Stimulated activated naive CD4-positive, alpha-beta T cell treated with Interleukin-2 at 50 U/mL for 16 hours (primary cell): Measurements from ENCODE around the gene TBL3.
"Not testable (repeated sequence)": the region's sequence is repeated elsewhere in the genome, so short reads cannot be mapped to it uniquely, and the experiment has no call there.

Experiments
- DNase-seq: peaks from one replicate; lab custom pipeline; 2025; lab: John Stamatoyannopoulos, UW

Gene TBL3

DNA sequence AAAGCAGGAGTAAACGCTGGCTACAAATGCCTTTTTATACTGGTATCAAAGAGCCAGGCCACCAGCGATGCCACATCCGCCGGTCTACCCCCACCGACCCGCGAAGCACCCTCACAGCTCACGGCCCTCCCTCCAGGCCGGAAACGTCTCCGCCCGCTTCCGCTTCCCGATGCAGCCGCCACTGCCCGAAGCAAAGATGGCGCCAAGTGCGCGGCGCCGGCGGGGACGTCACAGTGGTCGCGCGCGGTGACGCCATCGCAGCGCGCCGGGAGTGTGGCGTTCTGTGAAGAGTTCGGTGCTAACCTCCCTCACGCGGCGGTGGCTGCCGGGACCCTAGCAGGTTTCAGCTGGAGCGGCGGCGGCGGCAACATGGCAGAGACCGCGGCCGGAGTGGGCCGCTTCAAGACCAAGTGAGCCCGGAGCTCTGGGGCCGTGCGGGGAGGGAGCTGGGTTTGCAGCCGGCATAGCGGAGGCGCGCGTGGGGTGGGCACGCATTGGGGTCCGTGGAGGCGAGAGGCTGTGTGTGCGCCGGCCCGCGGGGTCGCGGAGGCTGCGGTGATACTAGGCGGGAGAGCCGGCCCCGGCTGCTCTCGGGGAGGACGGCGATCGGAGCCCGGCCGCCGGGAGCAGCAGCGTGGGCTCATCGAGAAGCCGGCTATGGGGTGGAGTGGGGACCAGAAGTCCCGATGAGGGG is at the start of gene TBL3:
Gene TBL3, plus strand, starts transcription at position 258 of the 694 bp plus-strand sequence. Its CDS starts 112 bp downstream, at position 370.
- DNase-seq = peak; percentile 94

DNA sequence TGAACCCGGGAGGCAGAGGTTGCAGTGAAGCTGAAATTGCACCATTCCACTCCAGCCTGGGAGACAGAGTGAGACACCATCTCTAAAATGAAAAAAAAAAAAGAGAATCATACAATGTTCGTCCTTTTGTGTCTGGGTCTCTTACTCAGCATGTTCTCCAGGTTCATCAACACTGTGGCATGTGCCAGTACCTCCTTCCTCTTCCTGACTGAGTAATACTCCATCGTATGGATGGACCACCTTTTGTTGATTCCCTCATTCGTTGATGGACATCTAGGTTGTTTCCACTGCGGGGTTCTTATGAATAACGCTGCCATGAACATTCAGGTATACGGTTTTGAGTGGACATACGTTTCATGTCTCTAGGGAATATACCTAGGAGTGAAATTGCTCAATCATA is 49.5 kb upstream of the TBL3 start:
- DNase-seq = no peak

DNA sequence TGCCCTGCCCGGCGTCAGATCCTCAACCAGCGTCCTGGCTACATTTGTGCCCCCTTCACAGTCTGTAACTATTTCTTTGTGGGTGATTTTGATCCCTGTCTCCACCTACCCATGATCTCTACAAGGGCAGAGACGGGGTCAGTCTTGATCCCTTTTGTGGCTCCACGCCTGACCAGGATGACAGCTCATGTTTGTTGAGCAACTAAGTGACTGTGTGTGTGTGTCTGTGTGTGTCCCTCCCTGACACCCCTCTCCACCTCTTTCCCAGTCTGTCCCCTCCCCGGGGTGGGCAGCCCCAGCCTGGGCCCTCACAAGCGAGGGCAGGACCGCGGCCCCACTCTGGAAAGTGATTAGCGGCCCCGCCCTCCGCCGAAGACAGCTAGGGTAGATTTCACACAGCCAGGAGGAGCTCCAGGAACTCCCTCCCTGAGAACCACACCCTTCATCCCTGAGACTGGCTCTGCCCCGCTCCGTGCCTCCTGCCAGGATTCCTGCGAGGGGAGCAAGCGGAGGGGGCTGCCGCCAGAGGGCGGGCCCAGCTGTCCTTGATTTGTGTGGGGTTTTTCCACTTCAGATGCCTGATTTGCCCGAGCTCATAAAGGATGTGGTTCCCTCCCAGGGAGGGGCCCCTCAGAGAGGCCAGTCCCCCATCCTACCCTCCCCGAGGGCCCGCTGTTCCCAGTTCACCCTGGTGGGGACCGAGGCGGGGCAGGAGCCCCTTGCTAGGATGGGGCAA is 48.4 kb upstream of the TBL3 start:
- DNase-seq = no peak

DNA sequence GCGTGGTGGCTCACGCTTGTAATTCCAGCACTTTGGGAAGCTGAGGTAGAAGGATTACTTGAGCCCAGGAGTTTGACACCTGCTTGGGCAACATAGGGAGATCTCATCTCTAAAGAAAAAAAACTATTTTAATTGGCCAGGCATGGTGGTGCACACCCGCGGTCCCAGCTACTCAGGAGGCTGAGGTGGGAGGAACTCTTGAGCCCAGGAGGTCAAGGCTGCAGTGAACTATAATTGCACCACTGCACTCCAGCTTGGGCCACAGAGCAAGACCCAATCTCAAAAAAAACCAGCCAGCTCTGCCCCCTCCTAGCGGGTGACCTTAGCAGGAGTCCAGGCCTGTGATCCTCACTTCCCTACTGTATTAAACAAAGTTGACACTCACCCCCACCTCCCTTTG is 47.8 kb upstream of the TBL3 start:
- DNase-seq = no peak

DNA sequence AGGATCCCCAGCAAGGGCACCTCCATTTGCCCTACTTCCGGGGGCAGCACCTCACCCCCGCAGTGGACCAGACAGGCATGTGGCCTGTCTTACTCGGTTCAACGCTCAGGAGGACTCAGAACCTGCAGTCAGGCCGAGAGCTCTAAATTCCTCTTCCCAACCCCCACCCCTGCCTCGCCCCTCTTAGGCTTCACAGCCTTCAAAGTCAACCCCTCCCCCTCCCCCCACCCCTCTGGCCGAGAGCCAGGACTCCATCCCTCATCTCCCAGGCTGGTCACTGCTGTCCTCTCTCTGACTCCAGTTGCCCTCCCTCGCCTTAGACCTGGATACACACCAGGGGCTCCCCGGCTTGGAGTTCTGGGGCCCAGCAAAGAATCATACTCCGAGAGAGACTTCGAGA is 45.6 kb upstream of the TBL3 start:
- no peak for DNase-seq

DNA sequence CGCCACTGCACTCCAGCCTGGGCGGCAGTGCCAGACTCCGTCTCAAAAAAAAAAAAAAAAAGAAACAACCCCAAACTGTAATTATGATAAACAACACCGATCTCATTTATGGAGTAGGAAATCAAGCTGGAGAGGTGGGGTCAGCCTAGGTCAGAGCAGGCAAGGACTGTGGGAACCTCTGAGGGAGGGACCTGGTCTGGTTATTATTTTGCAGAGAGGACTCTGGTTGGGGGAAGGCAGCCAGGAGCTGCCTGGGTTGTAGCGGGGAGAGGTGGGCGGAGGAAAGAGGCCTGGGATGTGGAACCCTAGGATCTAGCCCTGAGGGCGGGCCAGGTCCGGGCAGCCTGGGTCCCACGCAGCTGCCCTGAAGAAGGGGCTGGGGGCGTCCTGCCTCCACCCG is 42.7 kb upstream of the TBL3 start:
- no peak for DNase-seq

DNA sequence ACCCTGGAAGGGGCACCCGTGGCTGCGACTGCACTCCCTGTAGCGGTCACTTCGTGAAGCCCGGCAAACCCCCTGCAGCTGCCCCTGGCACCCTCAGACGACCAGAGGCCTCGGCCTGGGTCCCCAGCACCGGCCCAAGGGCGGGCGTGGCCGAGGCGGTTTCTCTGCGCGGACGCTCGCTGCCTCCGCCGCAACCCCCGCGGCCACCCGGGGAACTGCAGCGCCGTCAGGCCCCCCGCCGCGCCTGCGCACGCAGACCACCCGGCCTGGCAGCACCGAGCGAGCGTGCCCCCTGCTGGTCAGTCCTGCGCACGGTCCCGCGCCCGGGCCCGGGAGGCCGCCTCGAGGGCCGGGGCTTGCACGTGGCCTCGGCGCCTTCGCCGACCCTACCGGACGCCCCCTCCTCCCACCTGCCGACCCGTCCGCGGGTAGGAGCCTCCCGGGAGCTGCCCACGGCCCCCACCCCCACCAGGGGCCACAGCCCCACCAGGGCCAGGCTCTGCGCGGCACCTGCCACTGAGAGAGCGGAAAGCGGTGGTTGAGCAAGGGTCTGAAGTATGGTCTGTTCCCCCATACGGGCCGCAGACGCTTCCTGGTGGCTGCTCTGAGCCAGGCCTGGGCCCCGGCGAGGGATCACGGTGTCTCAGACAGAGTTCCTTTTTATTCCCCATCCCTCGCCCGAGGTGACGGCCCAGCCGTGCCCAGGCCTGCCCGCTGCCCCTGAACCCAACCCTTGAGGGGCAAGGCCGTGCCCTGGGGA is 42.1 kb upstream of the TBL3 start:
- DNase-seq = peak; percentile 86

DNA sequence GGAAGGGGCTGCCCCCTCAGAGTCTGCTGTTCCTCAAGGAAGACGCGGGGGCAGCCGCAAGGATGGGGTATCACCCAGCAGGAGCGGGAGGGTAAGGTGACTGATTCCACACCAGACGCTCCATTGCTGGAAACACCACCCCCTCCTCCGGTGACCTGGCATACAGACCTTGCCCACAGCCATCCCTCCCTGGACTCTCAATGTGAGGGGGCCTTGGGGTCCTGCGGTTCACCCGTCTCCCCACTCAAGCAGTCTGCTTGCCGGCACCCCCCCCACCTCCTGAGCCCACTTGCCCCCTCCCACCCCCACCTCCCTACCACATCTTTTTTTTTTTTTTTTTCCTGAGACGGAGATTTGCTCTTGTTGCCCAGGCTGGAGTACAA is 41.5 kb upstream of the TBL3 start:
- no peak for DNase-seq

DNA sequence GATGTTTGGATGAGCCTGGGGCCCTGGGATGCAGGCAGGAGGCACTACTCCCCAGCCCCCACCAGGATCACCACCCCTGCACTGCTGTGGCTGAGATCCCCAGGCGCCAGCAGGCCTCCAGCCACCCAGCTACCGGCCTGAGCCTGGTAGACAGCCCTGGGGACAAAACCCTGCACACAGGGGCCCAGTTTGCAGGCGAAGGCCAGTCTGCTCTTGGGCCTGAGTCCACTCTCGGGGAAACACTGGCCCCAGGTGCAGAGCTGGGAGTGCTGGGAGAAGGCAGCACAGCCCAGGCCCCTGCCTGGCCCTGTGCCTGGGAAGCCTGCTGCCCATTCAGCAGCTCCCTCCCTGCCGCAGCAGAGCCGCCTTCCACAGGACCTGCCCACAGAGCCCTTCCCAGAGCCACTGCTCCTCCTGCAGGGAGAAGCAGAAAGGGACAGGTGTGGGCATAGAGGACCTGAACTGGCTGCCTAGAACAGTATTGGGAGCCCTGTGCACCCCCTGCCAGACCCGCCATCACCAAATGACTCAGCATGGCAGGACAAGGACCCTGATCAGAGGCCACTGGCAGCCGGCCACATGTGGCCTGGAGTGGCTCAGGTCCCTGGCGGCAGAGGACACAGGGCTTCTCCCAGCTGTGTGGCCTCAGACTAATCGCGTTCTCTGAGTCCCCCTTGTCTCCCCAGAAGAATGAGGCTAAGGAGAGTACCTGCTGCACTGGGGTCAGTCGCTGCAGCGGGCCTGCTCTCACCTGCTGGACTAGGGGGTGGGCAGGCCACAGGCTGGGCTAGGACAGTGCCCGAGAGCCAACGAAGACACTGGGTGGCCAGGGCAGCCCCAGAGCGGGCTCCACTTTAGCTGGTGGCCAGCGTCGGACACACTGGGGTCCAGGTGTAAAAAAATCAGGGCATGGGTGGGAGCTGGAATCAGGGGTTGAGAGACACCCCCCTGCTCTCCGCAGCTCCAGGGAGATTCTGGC is 39.5 kb upstream of the TBL3 start:
- no peak for DNase-seq

DNA sequence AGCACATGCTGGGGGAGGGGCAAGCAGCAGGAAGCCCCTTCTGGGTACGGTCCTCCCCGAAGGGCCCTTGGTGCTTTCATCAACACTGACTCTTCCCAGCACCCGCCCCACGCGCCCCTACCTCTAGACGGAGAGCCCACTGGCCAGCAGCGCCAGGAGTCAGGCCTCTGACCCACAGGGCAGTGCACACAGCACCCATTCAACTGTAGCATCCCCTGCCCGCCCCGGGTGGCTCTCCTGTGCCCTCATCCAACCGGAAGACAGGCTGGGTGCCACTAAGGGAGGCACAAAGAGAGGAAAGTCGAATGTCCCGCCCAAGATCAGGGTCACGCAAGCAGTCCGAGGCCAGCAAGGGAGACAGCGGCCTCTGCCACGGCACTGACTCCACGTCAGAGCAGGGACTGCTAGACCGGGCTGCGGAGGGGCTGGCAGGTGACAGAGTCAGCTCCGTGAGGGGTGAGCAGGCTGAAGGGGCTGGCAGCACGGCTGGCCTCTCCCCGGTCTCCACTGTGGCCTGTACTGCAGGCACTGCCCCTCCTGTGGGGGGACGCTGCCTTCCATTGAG is 38.7 kb upstream of the TBL3 start:
- no peak for DNase-seq

DNA sequence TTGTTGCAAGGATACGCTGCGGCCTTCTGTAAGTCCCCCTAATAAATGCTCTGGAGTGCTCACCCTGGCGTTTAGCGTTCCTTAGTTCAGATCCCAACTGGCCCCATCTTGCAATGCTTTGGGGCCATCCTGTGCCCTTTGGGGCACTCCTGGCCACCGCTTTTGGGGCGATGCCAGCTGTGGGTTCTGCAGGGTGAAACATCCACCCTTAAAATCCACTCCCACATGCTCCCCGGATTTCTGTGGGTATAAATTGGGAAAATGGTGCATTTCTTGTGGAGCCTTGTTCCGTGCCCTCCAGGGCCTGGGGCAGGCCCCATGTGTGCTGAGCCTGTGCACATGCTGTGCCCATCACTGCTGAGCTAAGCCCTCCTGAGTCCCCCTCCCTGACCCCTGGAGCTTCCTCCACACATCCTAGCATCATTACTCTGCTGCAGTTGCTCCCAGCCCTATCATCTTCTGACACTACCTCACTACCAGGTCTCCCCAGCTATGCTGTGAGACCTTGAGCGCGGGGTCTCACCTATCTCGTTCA is 34.8 kb upstream of the TBL3 start:
- DNase-seq = no peak

DNA sequence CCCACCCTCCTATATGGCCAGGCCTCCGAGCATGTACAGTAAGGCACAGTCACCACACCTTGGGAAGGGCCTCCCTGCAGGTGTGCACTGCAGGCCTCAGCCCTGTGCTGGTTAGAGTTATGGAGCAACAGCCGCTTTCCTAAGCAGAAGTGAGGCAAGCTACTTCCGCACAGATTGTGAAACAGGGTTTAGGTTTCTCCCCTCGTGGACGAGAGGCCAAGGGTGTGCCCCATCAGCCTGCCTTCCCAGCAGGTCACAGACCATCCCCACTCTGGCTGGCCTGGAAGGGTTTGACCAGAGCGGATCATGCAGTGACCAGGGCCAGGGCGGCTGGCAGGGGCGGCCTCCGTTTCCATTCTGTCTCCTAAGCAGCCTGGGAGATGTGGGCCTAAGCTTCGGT is 33.5 kb upstream of the TBL3 start:
- DNase-seq = no peak

DNA sequence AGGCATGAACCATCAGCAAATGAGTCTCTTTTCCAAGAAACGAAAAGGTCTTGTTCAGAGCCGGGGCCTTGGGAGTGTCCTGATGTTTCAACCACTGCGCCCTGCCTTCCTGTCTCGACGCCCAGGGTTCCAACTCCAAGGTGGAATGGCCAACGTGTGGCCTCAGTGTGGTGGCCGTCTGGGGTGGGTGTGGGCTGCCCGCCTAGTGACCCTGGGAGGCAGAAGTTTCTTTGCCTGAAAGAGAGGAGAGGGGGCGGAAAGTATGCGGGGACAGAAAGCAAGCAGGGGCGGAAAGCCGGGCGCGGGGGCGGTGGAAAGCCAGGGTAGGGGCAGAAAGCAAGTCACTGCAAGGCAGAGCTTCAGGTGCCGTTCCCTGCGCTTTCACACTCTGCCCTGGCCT is 32.9 kb upstream of the TBL3 start:
- DNase-seq = no peak

DNA sequence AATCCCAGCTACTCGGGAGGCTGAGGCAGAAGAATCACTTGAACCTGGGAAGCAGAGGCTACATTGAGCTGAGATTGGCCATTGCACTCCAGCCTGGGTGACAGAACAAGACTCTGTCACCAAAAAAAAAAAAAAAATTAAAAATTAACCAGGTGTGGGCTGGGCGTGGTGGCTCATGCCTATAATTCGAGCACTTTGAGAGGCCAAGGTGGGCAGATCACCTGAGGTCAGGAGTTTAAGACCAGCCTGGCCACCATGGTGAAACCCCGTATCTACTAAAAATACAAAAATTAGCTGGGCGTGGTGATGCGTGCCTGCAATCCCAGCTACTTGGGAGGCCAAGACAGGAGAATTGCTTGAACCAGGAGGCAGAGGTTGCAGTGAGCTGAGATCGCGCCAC is 32.0 kb upstream of the TBL3 start:
- DNase-seq = not testable (repeated sequence)

DNA sequence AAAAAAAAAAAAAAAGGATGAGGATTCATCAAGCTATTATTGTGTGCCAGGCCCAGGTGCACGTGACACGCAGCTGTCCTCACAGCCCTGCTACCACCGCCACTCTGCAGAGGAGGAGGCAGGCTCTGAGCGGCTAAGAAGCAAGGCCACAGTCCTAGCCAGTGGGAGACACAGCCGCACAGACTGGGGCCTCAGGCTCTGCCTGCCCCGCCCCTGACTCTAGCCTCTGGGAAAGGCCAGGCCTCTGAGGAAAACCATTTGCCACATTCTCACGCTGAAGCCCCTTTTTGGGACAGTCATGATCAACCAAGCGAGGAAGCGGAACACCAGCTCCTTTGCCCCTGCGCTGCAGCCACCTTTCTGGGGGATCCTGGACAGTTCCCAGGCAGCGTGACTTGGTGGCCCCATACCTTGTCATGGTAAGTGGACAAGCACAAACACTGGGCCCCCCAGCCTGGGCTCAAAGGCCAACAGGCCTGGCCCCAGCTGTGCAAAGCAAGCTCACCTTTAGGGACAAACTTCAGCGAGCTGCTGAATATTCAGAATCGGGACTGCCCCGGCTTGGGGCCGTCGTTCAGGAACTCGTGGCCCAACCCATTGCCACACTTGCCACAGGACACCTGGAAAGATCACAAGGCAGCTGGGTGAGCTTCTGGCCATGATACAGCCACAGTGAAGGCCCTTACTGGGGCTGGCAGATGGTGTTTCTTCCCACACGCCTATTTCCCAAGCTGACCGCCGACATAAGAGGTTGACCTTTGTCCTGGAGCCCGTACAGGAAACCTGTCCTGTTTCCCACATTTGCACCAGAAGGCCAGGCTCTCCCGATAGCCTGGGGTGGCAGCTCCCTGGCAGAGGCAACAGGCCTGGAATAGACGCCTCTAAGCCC is 31.3 kb upstream of the TBL3 start:
- DNase-seq = no peak

DNA sequence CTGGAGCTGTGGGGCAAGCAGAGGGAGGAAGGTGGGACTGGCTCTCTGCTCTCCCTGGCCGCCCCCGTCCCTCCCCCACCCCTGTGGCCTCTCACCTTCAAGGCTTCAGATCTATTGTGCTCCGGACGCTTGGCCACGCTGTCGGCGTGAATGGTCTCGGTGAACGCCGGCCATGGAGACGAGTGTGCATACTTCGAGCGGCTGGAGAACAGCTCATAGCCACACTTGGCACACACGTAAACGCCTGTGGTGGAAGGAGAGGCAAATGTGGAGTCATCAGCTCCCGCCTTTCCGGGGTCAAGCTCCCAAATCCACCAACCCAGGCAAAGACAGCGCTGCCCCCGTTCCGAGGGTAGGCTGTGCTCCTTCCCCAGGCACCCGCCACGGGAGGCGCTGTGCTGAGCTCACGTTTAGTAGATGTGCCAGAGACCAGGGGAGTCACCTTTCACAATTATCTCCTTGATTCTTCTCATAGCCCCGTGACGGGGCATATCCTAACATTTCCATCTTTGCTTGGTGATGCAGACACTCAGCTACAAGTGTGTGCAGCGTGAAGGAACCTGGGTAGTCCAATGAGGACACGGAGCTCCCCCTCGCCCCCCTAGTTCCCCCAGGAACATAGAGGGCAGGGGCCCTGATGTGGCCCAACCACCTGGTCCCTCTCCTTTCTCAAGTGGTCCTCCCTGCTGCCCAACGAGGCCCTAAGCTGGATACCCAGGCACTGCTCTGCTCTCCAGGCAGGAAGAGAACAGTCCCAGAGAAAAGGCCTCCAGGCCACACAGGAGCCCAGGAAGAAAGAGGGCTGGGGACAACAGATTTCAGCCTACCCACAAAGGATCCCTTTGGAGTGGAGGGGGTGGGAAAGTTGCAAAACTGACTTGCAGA is 30.4 kb upstream of the TBL3 start:
- no peak for DNase-seq

DNA sequence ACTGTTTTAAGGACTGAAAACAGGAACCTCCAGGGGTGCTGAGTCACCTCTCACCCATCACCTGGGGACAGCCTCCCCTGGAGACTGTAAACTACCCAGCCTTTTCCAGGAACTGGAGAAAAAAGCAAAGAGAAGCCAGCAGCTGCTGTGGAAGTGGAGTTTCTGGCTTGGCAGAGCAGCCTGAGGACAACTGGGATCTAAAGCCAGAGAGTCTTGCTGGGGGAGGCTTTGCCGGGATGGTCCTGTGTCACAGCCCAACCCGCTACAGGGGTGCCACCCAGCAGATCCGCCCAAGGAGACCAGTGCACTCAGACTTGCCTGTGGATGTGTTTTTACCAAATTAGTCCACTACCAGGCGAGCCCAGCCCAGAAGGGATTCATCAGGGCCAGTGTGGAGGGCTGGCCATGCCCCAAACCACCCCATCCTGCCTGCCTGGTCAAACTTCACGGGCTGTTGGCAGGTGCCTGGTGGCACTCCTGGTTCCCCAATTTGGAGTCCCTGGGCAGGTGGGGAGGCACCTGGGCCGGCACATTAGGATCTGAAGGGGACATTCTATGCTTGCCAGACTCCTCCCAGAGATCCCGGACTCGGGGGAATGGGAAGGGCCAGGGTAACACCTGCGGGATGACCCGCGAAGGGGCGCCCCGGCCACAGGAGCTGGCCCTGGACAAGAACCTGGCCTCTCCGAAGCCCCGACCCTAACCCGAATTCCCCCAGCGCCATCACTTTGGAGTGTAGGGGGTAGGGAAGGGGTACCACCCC is 29.6 kb upstream of the TBL3 start:
- DNase-seq = no peak
